ENCODE measurements around the gene ZNF598. TPM values are rescaled to one million over a fixed set of nuclear protein-coding genes. Genes with fewer than 3 reads are reported as not detected.

Gene ZNF598
- total and polyA plus RNA-seq, 2 of the 13 experiments (the other 11 are each of a cell fraction or from before 2014, with no cell fraction given), result 13.5 to 14.2 TPM

DNA sequence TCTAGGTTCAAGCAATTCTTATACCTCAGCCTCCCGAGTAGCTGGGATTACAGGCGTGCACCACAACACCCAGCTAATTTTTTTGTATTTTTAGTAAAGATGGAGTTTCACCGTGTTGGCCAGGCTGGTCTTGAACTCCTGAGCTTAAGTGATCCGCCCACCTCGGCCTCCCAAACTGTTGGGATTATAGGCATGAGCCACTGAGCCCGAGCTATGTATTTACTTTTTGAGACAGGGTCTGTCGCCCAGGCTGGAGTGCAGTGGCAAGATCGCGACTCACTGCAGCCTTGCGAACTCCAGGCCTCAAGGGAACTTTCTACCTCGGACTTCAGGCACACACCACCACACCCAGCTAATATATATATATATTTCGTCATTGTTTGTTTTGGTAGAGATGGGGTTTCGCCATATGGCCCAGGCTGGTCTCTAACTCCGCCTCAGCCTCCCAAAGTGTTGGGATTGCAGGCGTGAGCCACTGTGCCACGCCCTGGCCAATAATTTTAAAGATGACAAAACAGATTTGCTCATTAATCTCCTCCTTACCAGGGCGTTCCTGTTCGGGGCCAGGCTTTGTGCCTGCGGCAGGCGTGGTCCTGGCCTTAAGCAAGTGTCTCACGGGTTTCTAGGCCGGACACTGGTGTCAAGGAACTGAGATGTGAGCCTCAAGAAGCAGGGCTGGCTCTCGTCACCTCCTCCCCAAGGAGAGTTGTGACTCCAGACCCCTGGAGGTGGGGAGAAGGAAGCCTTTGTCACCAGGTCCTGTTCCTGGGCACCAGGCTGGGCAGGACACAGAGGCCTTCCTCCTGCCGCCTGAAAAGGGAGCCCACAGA, 5.7 kb upstream of the ZNF598 start (continued):
- TF ChIP-seq, protein P1, sequence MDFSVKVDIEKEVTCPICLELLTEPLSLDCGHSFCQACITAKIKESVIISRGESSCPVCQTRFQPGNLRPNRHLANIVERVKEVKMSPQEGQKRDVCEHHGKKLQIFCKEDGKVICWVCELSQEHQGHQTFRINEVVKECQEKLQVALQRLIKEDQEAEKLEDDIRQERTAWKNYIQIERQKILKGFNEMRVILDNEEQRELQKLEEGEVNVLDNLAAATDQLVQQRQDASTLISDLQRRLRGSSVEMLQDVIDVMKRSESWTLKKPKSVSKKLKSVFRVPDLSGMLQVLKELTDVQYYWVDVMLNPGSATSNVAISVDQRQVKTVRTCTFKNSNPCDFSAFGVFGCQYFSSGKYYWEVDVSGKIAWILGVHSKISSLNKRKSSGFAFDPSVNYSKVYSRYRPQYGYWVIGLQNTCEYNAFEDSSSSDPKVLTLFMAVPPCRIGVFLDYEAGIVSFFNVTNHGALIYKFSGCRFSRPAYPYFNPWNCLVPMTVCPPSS (IDR thresholded peaks at IDR 0.05), result no peak
- TF ChIP-seq SRSF4 (IDR thresholded peaks at IDR 0.05; ENCODE audit: low read depth, low read length, poor library complexity, severe bottlenecking) (no peak), GATAD1 (CRISPR knock-in tag; IDR thresholded peaks at IDR 0.05) (0 out of 2 replicates have a peak, but pooled peaks have one; percentile 13), KLF11 (CRISPR knock-in tag; IDR thresholded peaks at IDR 0.05) (no peak), CREB1 (IDR thresholded peaks at IDR 0.05) (no peak), CREB1 (CRISPR knock-in tag; IDR thresholded peaks at IDR 0.05) (no peak), EZH2 (conservative IDR thresholded peaks at IDR 0.05; ENCODE audit: low read depth, low read length) (no peak), CEBPB (IDR thresholded peaks at IDR 0.05; ENCODE audit: borderline replicate concordance, low read depth, low read length) (peak; percentile 83), ZNF343 (CRISPR knock-in tag; IDR thresholded peaks at IDR 0.05) (no peak), ZNF446 (CRISPR knock-in tag; IDR thresholded peaks at IDR 0.05) (no peak), ZFP41 (CRISPR knock-in tag; IDR thresholded peaks at IDR 0.05; ENCODE audit: borderline replicate concordance) (no peak), WIZ (CRISPR knock-in tag; IDR thresholded peaks at IDR 0.05) (no peak), ZNF547 (CRISPR knock-in tag; IDR thresholded peaks at IDR 0.05) (no peak)
- TF ChIP-seq, protein P2, sequence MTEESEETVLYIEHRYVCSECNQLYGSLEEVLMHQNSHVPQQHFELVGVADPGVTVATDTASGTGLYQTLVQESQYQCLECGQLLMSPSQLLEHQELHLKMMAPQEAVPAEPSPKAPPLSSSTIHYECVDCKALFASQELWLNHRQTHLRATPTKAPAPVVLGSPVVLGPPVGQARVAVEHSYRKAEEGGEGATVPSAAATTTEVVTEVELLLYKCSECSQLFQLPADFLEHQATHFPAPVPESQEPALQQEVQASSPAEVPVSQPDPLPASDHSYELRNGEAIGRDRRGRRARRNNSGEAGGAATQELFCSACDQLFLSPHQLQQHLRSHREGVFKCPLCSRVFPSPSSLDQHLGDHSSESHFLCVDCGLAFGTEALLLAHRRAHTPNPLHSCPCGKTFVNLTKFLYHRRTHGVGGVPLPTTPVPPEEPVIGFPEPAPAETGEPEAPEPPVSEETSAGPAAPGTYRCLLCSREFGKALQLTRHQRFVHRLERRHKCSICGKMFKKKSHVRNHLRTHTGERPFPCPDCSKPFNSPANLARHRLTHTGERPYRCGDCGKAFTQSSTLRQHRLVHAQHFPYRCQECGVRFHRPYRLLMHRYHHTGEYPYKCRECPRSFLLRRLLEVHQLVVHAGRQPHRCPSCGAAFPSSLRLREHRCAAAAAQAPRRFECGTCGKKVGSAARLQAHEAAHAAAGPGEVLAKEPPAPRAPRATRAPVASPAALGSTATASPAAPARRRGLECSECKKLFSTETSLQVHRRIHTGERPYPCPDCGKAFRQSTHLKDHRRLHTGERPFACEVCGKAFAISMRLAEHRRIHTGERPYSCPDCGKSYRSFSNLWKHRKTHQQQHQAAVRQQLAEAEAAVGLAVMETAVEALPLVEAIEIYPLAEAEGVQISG (CRISPR knock-in tag; IDR thresholded peaks at IDR 0.05), result no peak; the same call in 1 of the 2 replicates
- TF ChIP-seq, protein P3, sequence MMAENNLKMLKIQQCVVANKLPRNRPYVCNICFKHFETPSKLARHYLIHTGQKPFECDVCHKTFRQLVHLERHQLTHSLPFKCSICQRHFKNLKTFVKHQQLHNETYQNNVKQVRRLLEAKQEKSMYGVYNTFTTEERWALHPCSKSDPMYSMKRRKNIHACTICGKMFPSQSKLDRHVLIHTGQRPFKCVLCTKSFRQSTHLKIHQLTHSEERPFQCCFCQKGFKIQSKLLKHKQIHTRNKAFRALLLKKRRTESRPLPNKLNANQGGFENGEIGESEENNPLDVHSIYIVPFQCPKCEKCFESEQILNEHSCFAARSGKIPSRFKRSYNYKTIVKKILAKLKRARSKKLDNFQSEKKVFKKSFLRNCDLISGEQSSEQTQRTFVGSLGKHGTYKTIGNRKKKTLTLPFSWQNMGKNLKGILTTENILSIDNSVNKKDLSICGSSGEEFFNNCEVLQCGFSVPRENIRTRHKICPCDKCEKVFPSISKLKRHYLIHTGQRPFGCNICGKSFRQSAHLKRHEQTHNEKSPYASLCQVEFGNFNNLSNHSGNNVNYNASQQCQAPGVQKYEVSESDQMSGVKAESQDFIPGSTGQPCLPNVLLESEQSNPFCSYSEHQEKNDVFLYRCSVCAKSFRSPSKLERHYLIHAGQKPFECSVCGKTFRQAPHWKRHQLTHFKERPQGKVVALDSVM (CRISPR knock-in tag; IDR thresholded peaks at IDR 0.05), result no peak
- TF ChIP-seq, protein P4, sequence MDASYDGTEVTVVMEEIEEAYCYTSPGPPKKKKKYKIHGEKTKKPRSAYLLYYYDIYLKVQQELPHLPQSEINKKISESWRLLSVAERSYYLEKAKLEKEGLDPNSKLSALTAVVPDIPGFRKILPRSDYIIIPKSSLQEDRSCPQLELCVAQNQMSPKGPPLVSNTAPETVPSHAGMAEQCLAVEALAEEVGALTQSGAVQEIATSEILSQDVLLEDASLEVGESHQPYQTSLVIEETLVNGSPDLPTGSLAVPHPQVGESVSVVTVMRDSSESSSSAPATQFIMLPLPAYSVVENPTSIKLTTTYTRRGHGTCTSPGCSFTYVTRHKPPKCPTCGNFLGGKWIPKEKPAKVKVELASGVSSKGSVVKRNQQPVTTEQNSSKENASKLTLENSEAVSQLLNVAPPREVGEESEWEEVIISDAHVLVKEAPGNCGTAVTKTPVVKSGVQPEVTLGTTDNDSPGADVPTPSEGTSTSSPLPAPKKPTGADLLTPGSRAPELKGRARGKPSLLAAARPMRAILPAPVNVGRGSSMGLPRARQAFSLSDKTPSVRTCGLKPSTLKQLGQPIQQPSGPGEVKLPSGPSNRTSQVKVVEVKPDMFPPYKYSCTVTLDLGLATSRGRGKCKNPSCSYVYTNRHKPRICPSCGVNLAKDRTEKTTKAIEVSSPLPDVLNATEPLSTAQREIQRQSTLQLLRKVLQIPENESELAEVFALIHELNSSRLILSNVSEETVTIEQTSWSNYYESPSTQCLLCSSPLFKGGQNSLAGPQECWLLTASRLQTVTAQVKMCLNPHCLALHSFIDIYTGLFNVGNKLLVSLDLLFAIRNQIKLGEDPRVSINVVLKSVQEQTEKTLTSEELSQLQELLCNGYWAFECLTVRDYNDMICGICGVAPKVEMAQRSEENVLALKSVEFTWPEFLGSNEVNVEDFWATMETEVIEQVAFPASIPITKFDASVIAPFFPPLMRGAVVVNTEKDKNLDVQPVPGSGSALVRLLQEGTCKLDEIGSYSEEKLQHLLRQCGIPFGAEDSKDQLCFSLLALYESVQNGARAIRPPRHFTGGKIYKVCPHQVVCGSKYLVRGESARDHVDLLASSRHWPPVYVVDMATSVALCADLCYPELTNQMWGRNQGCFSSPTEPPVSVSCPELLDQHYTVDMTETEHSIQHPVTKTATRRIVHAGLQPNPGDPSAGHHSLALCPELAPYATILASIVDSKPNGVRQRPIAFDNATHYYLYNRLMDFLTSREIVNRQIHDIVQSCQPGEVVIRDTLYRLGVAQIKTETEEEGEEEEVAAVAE (CRISPR knock-in tag; IDR thresholded peaks at IDR 0.05; ENCODE audit: borderline replicate concordance), result no peak; the same call in 1 of the 2 replicates
- TF ChIP-seq, protein P5, sequence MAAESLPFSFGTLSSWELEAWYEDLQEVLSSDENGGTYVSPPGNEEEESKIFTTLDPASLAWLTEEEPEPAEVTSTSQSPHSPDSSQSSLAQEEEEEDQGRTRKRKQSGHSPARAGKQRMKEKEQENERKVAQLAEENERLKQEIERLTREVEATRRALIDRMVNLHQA (CRISPR knock-in tag; IDR thresholded peaks at IDR 0.05), result no peak

Measured in HepG2 (cell line).